ENCODE results near the gene AP1S1. TPM values are rescaled to one million over a fixed set of nuclear protein-coding genes. Genes with fewer than 3 reads are reported as not detected.

The AP1S1 gene
- total and polyA plus RNA-seq, 2 of the 13 experiments (the other 11 are each of a cell fraction or from before 2014, with no cell fraction given), result 57.5 to 68.1 TPM

DNA sequence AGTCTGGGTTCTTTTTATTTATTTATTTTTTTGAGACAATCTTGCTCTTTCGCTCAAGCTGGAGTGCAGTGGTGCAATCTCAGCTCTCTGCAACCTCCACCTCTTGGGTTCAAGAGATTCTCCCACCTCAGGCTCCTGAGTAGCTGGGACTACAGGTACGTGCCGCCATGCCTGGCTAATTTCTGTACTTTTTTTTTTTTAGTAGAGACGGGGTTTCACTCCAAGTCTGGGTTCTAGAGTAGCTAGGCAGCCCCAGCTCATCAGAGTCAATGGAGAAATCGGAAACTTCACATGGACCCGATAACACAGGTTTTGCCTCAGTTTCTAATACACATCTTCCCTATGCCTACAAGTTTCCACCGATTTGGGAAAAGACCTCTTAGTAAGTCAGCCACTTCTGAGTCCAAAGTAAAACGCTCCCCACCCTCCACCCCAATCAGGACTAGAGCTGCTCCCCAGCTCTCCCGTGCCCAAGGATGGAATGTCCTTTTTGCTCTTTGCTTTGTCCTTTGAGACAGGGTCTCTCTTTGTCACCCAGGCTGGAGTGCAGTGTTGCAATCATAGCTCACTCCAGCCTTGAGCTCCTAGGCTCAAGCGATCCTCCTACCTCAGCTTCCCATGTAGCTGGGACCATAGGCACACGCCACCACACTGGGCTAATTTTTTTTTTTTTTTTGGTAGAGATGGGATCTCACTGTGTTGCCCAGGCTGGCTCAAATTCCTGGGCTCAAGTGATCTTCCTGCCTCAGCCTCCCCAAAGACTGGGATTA is 31.2 kb upstream of the AP1S1 start (continued):
- TF ChIP-seq, protein P1, sequence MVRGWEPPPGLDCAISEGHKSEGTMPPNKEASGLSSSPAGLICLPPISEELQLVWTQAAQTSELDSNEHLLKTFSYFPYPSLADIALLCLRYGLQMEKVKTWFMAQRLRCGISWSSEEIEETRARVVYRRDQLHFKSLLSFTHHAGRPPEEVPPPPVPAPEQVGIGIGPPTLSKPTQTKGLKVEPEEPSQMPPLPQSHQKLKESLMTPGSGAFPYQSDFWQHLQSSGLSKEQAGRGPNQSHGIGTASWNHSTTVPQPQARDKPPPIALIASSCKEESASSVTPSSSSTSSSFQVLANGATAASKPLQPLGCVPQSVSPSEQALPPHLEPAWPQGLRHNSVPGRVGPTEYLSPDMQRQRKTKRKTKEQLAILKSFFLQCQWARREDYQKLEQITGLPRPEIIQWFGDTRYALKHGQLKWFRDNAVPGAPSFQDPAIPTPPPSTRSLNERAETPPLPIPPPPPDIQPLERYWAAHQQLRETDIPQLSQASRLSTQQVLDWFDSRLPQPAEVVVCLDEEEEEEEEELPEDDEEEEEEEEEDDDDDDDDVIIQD (CRISPR knock-in tag; IDR thresholded peaks at IDR 0.05; ENCODE audit: low read depth), result no peak
- TF ChIP-seq ZBTB42 (CRISPR knock-in tag; IDR thresholded peaks at IDR 0.05) (no peak), AKAP8 (CRISPR knock-in tag; IDR thresholded peaks at IDR 0.05) (no peak), SATB2 (CRISPR knock-in tag; IDR thresholded peaks at IDR 0.05) (no peak), ZNF678 (CRISPR knock-in tag; IDR thresholded peaks at IDR 0.05) (no peak), TEAD2 (CRISPR knock-in tag; IDR thresholded peaks at IDR 0.05) (no peak), MAFF (IDR thresholded peaks at IDR 0.05; ENCODE audit: low read depth, low read length) (no peak), SMAD9 (CRISPR knock-in tag; IDR thresholded peaks at IDR 0.05) (no peak), ZNF607 (CRISPR knock-in tag; IDR thresholded peaks at IDR 0.05; ENCODE audit: borderline replicate concordance) (no peak), SNAPC2 (CRISPR knock-in tag; IDR thresholded peaks at IDR 0.05) (no peak), RARA (CRISPR knock-in tag; IDR thresholded peaks at IDR 0.05) (peak; percentile 74), CENPT (CRISPR knock-in tag; IDR thresholded peaks at IDR 0.05; ENCODE audit: low read depth) (no peak), ZNF317 (CRISPR knock-in tag; IDR thresholded peaks at IDR 0.05) (peak; percentile 21; the same call in 1 of the 2 replicates), FIP1L1 (IDR thresholded peaks at IDR 0.05; ENCODE audit: borderline replicate concordance, insufficient read depth, low read depth, low read length) (no peak), RNF2 (conservative IDR thresholded peaks at IDR 0.05; ENCODE audit: low read depth) (no peak), ZNF550 (CRISPR knock-in tag; IDR thresholded peaks at IDR 0.05; ENCODE audit: borderline replicate concordance) (no peak), SKI (IDR thresholded peaks at IDR 0.05; ENCODE audit: partially characterized antibody) (peak; percentile 55), ZNF30 (CRISPR knock-in tag; IDR thresholded peaks at IDR 0.05) (no peak), ZNF713 (CRISPR knock-in tag; IDR thresholded peaks at IDR 0.05) (no peak), MTA3 (CRISPR knock-in tag; IDR thresholded peaks at IDR 0.05) (no peak), NONO (IDR thresholded peaks at IDR 0.05) (no peak), NONO (CRISPR knock-in tag; conservative IDR thresholded peaks at IDR 0.05) (peak; percentile 73; the same call in 1 of the 2 replicates)
- TF ChIP-seq, protein P2, sequence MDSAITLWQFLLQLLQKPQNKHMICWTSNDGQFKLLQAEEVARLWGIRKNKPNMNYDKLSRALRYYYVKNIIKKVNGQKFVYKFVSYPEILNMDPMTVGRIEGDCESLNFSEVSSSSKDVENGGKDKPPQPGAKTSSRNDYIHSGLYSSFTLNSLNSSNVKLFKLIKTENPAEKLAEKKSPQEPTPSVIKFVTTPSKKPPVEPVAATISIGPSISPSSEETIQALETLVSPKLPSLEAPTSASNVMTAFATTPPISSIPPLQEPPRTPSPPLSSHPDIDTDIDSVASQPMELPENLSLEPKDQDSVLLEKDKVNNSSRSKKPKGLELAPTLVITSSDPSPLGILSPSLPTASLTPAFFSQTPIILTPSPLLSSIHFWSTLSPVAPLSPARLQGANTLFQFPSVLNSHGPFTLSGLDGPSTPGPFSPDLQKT (CRISPR knock-in tag; IDR thresholded peaks at IDR 0.05; ENCODE audit: borderline replicate concordance), result no peak
- TF ChIP-seq, protein P3, sequence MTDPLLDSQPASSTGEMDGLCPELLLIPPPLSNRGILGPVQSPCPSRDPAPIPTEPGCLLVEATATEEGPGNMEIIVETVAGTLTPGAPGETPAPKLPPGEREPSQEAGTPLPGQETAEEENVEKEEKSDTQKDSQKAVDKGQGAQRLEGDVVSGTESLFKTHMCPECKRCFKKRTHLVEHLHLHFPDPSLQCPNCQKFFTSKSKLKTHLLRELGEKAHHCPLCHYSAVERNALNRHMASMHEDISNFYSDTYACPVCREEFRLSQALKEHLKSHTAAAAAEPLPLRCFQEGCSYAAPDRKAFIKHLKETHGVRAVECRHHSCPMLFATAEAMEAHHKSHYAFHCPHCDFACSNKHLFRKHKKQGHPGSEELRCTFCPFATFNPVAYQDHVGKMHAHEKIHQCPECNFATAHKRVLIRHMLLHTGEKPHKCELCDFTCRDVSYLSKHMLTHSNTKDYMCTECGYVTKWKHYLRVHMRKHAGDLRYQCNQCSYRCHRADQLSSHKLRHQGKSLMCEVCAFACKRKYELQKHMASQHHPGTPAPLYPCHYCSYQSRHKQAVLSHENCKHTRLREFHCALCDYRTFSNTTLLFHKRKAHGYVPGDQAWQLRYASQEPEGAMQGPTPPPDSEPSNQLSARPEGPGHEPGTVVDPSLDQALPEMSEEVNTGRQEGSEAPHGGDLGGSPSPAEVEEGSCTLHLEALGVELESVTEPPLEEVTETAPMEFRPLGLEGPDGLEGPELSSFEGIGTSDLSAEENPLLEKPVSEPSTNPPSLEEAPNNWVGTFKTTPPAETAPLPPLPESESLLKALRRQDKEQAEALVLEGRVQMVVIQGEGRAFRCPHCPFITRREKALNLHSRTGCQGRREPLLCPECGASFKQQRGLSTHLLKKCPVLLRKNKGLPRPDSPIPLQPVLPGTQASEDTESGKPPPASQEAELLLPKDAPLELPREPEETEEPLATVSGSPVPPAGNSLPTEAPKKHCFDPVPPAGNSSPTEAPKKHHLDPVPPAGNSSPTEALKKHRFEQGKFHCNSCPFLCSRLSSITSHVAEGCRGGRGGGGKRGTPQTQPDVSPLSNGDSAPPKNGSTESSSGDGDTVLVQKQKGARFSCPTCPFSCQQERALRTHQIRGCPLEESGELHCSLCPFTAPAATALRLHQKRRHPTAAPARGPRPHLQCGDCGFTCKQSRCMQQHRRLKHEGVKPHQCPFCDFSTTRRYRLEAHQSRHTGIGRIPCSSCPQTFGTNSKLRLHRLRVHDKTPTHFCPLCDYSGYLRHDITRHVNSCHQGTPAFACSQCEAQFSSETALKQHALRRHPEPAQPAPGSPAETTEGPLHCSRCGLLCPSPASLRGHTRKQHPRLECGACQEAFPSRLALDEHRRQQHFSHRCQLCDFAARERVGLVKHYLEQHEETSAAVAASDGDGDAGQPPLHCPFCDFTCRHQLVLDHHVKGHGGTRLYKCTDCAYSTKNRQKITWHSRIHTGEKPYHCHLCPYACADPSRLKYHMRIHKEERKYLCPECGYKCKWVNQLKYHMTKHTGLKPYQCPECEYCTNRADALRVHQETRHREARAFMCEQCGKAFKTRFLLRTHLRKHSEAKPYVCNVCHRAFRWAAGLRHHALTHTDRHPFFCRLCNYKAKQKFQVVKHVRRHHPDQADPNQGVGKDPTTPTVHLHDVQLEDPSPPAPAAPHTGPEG (CRISPR knock-in tag; IDR thresholded peaks at IDR 0.05), result no peak

Measured in HepG2 (cell line).